H9 (cell line): ENCODE measurements around the gene DCUN1D2. TPM values are rescaled to one million over a fixed set of nuclear protein-coding genes. Genes with fewer than 3 reads are reported as not detected.

Source experiments
- DNase-seq: peaks from one replicate; pipeline ENCODE4 v3.0.0-alpha.2; 2017
- H2AFZ ChIP-seq: one replicate; pipeline ENCODE4 v1.6.1; 2013; ENCODE audit warnings: mild to moderate bottlenecking, low read length, control low read depth, moderate library complexity
- H2AK5ac ChIP-seq: 2 replicates; pipeline ENCODE4 v1.6.1; 2013; ENCODE audit warnings: low read length, control low read depth, mixed read lengths; ENCODE audit not compliant: insufficient read length
- H2BK120ac ChIP-seq: one replicate; pipeline ENCODE4 v1.6.1; 2013; ENCODE audit warnings: low read depth, mild to moderate bottlenecking, low read length, control low read depth, inconsistent platforms; ENCODE audit not compliant: poor library complexity, severe bottlenecking
- H2BK12ac ChIP-seq: 2 replicates; pipeline ENCODE4 v1.6.1; 2013; ENCODE audit warnings: low read length, control low read depth, mixed read lengths, low read depth; ENCODE audit not compliant: insufficient read length
- H2BK15ac ChIP-seq: 2 replicates; pipeline ENCODE4 v1.6.1; 2013; ENCODE audit warnings: low read depth, low read length, control low read depth
- H2BK20ac ChIP-seq: one replicate; pipeline ENCODE4 v1.6.1; 2013; ENCODE audit warnings: low read depth, mild to moderate bottlenecking, low read length, control low read depth, inconsistent platforms; ENCODE audit not compliant: poor library complexity, severe bottlenecking
- H2BK5ac ChIP-seq: 2 replicates; pipeline ENCODE4 v1.6.1; 2013; ENCODE audit warnings: low read length, control low read depth, mixed read lengths; ENCODE audit not compliant: insufficient read length
- H3K14ac ChIP-seq: 2 replicates; pipeline ENCODE4 v1.6.1; 2013; ENCODE audit warnings: low read length, control low read depth; ENCODE audit not compliant: insufficient read depth
- H3K18ac ChIP-seq: 2 replicates; pipeline ENCODE4 v1.6.1; 2013; ENCODE audit warnings: low read depth, mild to moderate bottlenecking, mixed read lengths, low read length, control low read depth; ENCODE audit not compliant: insufficient read length
- H3K23ac ChIP-seq: 2 replicates; pipeline ENCODE4 v1.6.1; 2013; ENCODE audit warnings: low read length, control low read depth, mixed read lengths, low read depth; ENCODE audit not compliant: insufficient read length
- H3K23me2 ChIP-seq: 2 replicates; pipeline ENCODE4 v1.6.1; 2013; ENCODE audit warnings: low read depth, mild to moderate bottlenecking, mixed read lengths, low read length, control low read depth; ENCODE audit not compliant: insufficient read length, poor library complexity, severe bottlenecking
- H3K27ac ChIP-seq: 2 replicates; pipeline ENCODE4 v1.5.1; 2013; ENCODE audit warnings: low read length, control low read depth, mixed read lengths, low read depth; ENCODE audit not compliant: insufficient read length
- H3K27me3 ChIP-seq: 2 replicates; pipeline ENCODE4 v1.6.1; 2013; ENCODE audit warnings: low read length, control low read depth, inconsistent platforms; ENCODE audit not compliant: insufficient read depth
- H3K4ac ChIP-seq: 2 replicates; pipeline ENCODE4 v1.6.1; 2013; ENCODE audit warnings: low read depth, mild to moderate bottlenecking, control low read depth, inconsistent platforms, low read length, moderate library complexity
- H3K4me1 ChIP-seq: 2 replicates; pipeline ENCODE4 v1.6.1; 2013; ENCODE audit warnings: low read length, control low read depth, inconsistent platforms; ENCODE audit not compliant: insufficient read depth
- H3K4me2 ChIP-seq: 2 replicates; pipeline ENCODE4 v1.6.1; 2013; ENCODE audit warnings: low read length, control low read depth, mixed read lengths; ENCODE audit not compliant: insufficient read length, insufficient read depth
- H3K56ac ChIP-seq: 2 replicates; pipeline ENCODE4 v1.6.1; 2013; ENCODE audit warnings: low read depth, mild to moderate bottlenecking, mixed read lengths, low read length, control low read depth; ENCODE audit not compliant: insufficient read length
- H3K79me1 ChIP-seq: 2 replicates; pipeline ENCODE4 v1.6.1; 2013; ENCODE audit warnings: low read depth, mild to moderate bottlenecking, moderate library complexity, low read length, control low read depth, inconsistent platforms; ENCODE audit not compliant: insufficient read depth, poor library complexity, severe bottlenecking
- H3K79me2 ChIP-seq: 2 replicates; pipeline ENCODE4 v1.6.1; 2013; ENCODE audit warnings: low read length, control low read depth, inconsistent platforms; ENCODE audit not compliant: insufficient read depth
- H3K9ac ChIP-seq: 2 replicates; pipeline ENCODE4 v1.6.1; 2013; ENCODE audit warnings: low read length, control low read depth, mixed read lengths; ENCODE audit not compliant: insufficient read length; ENCODE audit errors: extremely low read depth
- H3K9me3 ChIP-seq: one replicate; pipeline ENCODE4 v1.6.1; 2013; ENCODE audit warnings: low read depth, low read length, inconsistent platforms; ENCODE audit not compliant: control insufficient read depth
- H3T11ph ChIP-seq: one replicate; pipeline ENCODE4 v1.6.1; 2013; ENCODE audit warnings: mild to moderate bottlenecking, low read length, control low read depth, inconsistent platforms
- H4K20me1 ChIP-seq: one replicate; pipeline ENCODE4 v1.6.1; 2013; ENCODE audit not compliant: control insufficient read depth, insufficient read length, insufficient read depth
- H4K5ac ChIP-seq: 2 replicates; pipeline ENCODE4 v1.6.1; 2013; ENCODE audit warnings: low read depth, mild to moderate bottlenecking, mixed read lengths, low read length, control low read depth; ENCODE audit not compliant: insufficient read length
- H4K8ac ChIP-seq: replicated peaks from 2 replicates; pipeline ENCODE4 v1.6.1; 2013; ENCODE audit warnings: low read length, control low read depth, mixed read lengths, low read depth; ENCODE audit not compliant: insufficient read length
- H4K91ac ChIP-seq: 2 replicates; pipeline ENCODE4 v1.6.1; 2013; ENCODE audit warnings: low read depth, mild to moderate bottlenecking, moderate library complexity, mixed read lengths, low read length, control low read depth; ENCODE audit not compliant: insufficient read length
- H3K27ac Mint-ChIP-seq, 3 experiments: 2 replicates in 2 of 3; 3 replicates in 1 of 3; pipeline ENCODE4 v1.8.0; 2020 to 2021; ENCODE audit warnings: mixed read lengths in 3 of 3, mild to moderate bottlenecking in 1 of 3, moderate library complexity in 1 of 3
- H3K27me3 Mint-ChIP-seq: 2 replicates; pipeline ENCODE4 v1.8.0; 2021; ENCODE audit warnings: low read depth, mild to moderate bottlenecking, moderate library complexity, mixed read lengths
- H3K36me3 Mint-ChIP-seq, 3 experiments: 2 replicates in 2 of 3; 3 replicates in 1 of 3; pipeline ENCODE4 v1.8.0; 2020 to 2021; ENCODE audit warnings: low read depth in 3 of 3, mixed read lengths in 3 of 3; ENCODE audit not compliant: insufficient read depth in 1 of 3
- H3K4me1 Mint-ChIP-seq, 2 experiments: 2 replicates each; pipeline ENCODE4 v1.8.0; 2020; ENCODE audit warnings: mixed read lengths in 2 of 2
- H3K4me3 Mint-ChIP-seq, 2 experiments: 2 replicates in 1 of 2; 3 replicates in 1 of 2; pipeline ENCODE4 v1.8.0; 2020 to 2021; ENCODE audit warnings: mild to moderate bottlenecking in 2 of 2, mixed read lengths in 2 of 2, moderate library complexity in 1 of 2
- H3K9me3 Mint-ChIP-seq, 2 experiments: 2 replicates in 1 of 2; 3 replicates in 1 of 2; pipeline ENCODE4 v1.8.0; 2020; ENCODE audit warnings: mild to moderate bottlenecking in 2 of 2, mixed read lengths in 2 of 2, moderate library complexity in 1 of 2
- CTCF ChIP-seq: fragments of 200-600 bp; sonication (generic); conservative IDR thresholded peaks from 3 replicates; pipeline ENCODE4 v1.8.0; 2021; ENCODE audit warnings: antibody characterized with exemption, mild to moderate bottlenecking
- WGBS: extraction: QIAGEN DNeasy Blood & Tissue Kit; methylation state at CpG from one replicate; pipeline ENCODE4 v1.1.7; 2013; ENCODE audit warnings: missing lambda C conversion rate, low lambda C conversion rate, mixed read lengths; ENCODE audit not compliant: insufficient read length; ENCODE audit errors: extremely low coverage; 5-methylcytosine and 5-hydroxymethylcytosine counted together
- total RNA-seq: library from RNA; stranded (reverse); gene quantifications from 2 replicates; pipeline ENCODE4 v1.2.1, GENCODE V29; 2021

The DCUN1D2 gene
- total RNA-seq, 1 experiment from 2014 or later: 36.8 TPM

DNA sequence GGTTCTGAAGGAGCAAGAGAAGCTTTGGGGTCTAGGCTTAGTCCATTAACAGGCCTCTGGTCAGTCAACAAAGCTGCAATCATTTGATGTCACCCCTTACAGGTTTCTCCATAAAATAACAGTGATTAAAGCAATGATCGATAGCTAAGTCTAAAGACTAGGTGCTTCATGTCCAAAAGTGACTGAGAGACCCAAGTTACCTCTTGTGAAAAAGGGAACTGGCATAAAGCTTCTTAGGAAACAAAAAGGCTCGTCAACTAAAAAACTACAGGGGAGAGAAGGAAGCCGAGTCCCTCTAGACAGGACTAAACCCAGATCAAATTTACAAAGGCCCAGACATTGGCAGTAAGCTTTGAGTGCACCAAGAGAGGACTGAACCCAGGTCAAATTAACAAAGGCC lies 2.2 kb downstream of the DCUN1D2 start:
- H3K4ac ChIP-seq: no peak overlapping the region
- H2BK20ac ChIP-seq: no peak overlapping the region
- H3K23ac ChIP-seq: no peak overlapping the region
- no peak overlapping the region for H3K56ac ChIP-seq
- no peaks in the 10 kb centered on the region for H3K27me3 ChIP-seq
- H3K18ac ChIP-seq: no peak overlapping the region
- peaks cover 2% of the 10 kb centered on the region; the same call in 1 of the 2 replicates for H3K4me1 ChIP-seq
- H3K27ac ChIP-seq: no peak overlapping the region
- H3K9me3 ChIP-seq: no peaks in the 10 kb centered on the region
- H3K79me1 ChIP-seq: peaks cover 4% of the 10 kb centered on the region
- no peak overlapping the region for H2AK5ac ChIP-seq
- no peak overlapping the region for H4K5ac ChIP-seq
- H3K23me2 ChIP-seq: peaks cover 17% of the 10 kb centered on the region
- peak overlapping the region; percentile 24 to 92 for H3K4me3 Mint-ChIP-seq
- peaks cover 4 to 23% (median 17%) of the 10 kb centered on the region in 3 experiments; a peak in 5 of 7 replicates for H3K36me3 Mint-ChIP-seq
- H3T11ph ChIP-seq: no peak overlapping the region
- no CpG with 5 or more reads among the region's 3 CpGs for WGBS
- H3K14ac ChIP-seq: no peak overlapping the region
- no peak overlapping the region for H3K9ac ChIP-seq
- H3K79me2 ChIP-seq: peaks cover 39% of the 10 kb centered on the region; the same call in 1 of the 2 replicates
- no peak overlapping the region for H4K8ac ChIP-seq
- H4K20me1 ChIP-seq: no peaks in the 10 kb centered on the region
- no peak overlapping the region for H4K91ac ChIP-seq
- peaks cover 0 to 2% of the 10 kb centered on the region in 2 experiments; a peak in 3 of 5 replicates for H3K9me3 Mint-ChIP-seq
- no peak overlapping the region for H3K27ac Mint-ChIP-seq
- peaks cover 62 to 66% of the 10 kb centered on the region in 2 experiments for H3K4me1 Mint-ChIP-seq
- peak overlapping the region; percentile 75 for H3K4me2 ChIP-seq
- no peak overlapping the region for H2BK15ac ChIP-seq
- TF ChIP-seq CTCF: no peak
- no peak overlapping the region for H2BK5ac ChIP-seq
- no peak for DNase-seq
- H2BK12ac ChIP-seq: no peak overlapping the region
- H2BK120ac ChIP-seq: no peak overlapping the region
- no peak overlapping the region for H2AFZ ChIP-seq
- H3K27me3 Mint-ChIP-seq: no peaks in the 10 kb centered on the region; the same call in 1 of the 2 replicates
